Subcutaneous abdominal adipose tissue (tissue), 5 donors: ENCODE data around the gene ZBTB40.

Experiments used
- H3K27ac ChIP-seq: one replicate; pipeline ENCODE4 v1.7.0; 2013; ENCODE audit warnings: low read depth, mild to moderate bottlenecking, inconsistent platforms, low read length, moderate library complexity
- H3K27me3 ChIP-seq, 5 donors: one replicate each; pipeline ENCODE4 v1.7.0; 2013; ENCODE audit warnings: low read length in 5 of 5, inconsistent platforms in 1 of 5; ENCODE audit not compliant: control insufficient read depth in 5 of 5, insufficient read depth in 4 of 5
- H3K36me3 ChIP-seq, 5 donors: one replicate each; pipeline ENCODE4 v1.7.0; 2013; ENCODE audit warnings: low read length in 5 of 5; ENCODE audit not compliant: control insufficient read depth in 5 of 5, insufficient read depth in 5 of 5
- H3K4me1 ChIP-seq, 5 donors: one replicate each; pipeline ENCODE4 v1.7.0; 2013; ENCODE audit warnings: low read length in 5 of 5, mild to moderate bottlenecking in 3 of 5, moderate library complexity in 1 of 5; ENCODE audit not compliant: control insufficient read depth in 5 of 5, insufficient read depth in 5 of 5
- H3K4me3 ChIP-seq, 5 donors: one replicate each; pipeline ENCODE4 v1.7.0; 2013; ENCODE audit warnings: low read length in 5 of 5, low read depth in 1 of 5
- H3K9ac ChIP-seq, 5 donors: one replicate each; pipeline ENCODE4 v1.7.0; 2013; ENCODE audit warnings: low read length in 5 of 5, mild to moderate bottlenecking in 4 of 5, moderate library complexity in 3 of 5
- H3K9me3 ChIP-seq, 5 donors: one replicate each; pipeline ENCODE4 v1.7.0; 2013; ENCODE audit warnings: low read length in 5 of 5; ENCODE audit not compliant: control insufficient read depth in 5 of 5
- donor health status: healthy.
- donor health status: healthy.
- donor health status: healthy.
- donor health status: healthy.
- donor health status: healthy.

Gene ZBTB40

DNA sequence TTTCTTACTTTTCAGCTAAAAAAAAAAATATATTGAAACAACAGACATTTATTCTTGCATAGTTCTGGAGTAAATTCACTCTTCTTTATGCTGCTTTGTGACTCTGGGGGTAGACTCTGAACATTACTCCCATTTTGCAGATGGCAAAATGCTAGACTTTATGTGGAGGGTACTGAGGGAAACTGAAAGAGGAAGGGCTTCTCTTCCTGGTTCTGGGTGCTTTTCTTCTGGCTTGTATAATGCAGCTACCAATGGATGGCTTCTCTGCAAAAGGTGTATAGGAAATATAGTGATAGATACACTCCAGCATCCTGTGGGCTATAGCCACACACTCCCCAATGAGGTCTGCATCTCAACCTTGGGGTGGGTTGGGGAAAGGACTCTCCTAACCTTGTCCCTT, 19.7 kb upstream of the ZBTB40 start:
- H3K36me3 ChIP-seq = no peaks in the 10 kb centered on the region
- H3K9ac ChIP-seq = no peak overlapping the region
- no peaks in the 10 kb centered on the region for H3K4me1 ChIP-seq
- no peaks in the 10 kb centered on the region for H3K27me3 ChIP-seq
- no peak overlapping the region for H3K4me3 ChIP-seq
- H3K27ac ChIP-seq = no peak overlapping the region
- H3K9me3 ChIP-seq = no peaks in the 10 kb centered on the region

- no peak overlapping the region for H3K4me3 ChIP-seq
- peaks cover 0 to 4% (median 3%) of the 10 kb centered on the region in 5 donors for H3K9me3 ChIP-seq
- no peak overlapping the region for H3K27ac ChIP-seq
- no peaks in the 10 kb centered on the region for H3K36me3 ChIP-seq
- H3K9ac ChIP-seq = no peak overlapping the region
- H3K27me3 ChIP-seq = no peaks in the 10 kb centered on the region
- no peaks in the 10 kb centered on the region for H3K4me1 ChIP-seq
These were observed 16.9 kb upstream of the ZBTB40 start for GRCh38 chr1:22434717-22435116.

GRCh38 chr1:22436948-22437347, 14.7 kb upstream of the ZBTB40 start:
- no peaks in the 10 kb centered on the region for H3K4me1 ChIP-seq
- no peak overlapping the region for H3K9ac ChIP-seq
- H3K9me3 ChIP-seq = peaks cover 0 to 18% (median 9%) of the 10 kb centered on the region in 5 donors
- no peaks in the 10 kb centered on the region for H3K36me3 ChIP-seq
- no peaks in the 10 kb centered on the region for H3K27me3 ChIP-seq
- H3K4me3 ChIP-seq = no peak overlapping the region
- no peak overlapping the region for H3K27ac ChIP-seq

DNA sequence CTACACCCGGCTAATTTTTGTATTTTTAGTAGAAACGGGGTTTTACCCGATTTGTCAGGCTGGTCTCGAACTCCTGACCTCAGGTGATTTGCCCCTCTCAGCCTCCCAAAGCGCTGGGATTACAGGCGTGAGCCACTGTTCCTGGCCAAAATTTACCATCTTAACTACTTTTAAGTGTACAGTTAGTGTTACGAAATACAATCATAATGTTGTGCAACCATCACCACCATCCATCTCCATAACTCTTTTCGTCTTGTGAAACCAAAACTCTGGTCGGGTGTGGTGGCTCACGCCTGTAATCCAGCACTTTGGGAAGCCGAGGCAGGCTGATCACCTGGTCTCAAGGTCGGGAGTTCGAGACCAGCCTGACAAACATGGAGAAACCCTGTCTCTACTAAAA, 14.1 kb upstream of the ZBTB40 start:
- Histone ChIP-seq H3K27ac (no peak overlapping the region), H3K36me3 (no peaks in the 10 kb centered on the region), H3K4me1 (no peaks in the 10 kb centered on the region), H3K4me3 (no peak overlapping the region), H3K27me3 (no peaks in the 10 kb centered on the region), H3K9ac (no peak overlapping the region), H3K9me3 (peaks cover 0 to 18% (median 9%) of the 10 kb centered on the region in 5 donors)

DNA sequence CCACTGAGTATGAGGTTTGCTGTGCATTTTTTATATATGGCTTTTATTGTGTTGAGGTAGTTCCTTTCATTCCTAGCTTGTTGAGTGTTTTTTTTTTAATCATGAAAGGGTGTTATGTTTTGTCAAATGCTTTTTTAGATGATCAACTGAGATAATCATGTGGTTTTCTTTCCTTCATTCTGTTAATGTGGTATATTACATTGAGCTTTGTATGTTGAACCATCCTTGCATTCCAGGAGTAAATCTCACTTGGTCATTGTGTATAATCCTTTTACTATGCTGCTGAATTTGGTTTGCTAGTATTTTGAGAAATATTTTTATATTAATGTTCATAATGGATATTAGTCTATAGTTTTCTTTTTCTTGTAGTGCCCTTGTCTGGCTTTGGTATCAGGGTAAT, 11.1 kb upstream of the ZBTB40 start:
- H3K9ac ChIP-seq = no peak overlapping the region
- no peaks in the 10 kb centered on the region for H3K4me1 ChIP-seq
- H3K9me3 ChIP-seq = peaks cover 0 to 18% (median 9%) of the 10 kb centered on the region in 5 donors
- H3K27me3 ChIP-seq = no peaks in the 10 kb centered on the region
- no peaks in the 10 kb centered on the region for H3K36me3 ChIP-seq
- peak overlapping the region in 1 of 5 donors; percentile 15 for H3K4me3 ChIP-seq
- H3K27ac ChIP-seq = no peak overlapping the region

DNA sequence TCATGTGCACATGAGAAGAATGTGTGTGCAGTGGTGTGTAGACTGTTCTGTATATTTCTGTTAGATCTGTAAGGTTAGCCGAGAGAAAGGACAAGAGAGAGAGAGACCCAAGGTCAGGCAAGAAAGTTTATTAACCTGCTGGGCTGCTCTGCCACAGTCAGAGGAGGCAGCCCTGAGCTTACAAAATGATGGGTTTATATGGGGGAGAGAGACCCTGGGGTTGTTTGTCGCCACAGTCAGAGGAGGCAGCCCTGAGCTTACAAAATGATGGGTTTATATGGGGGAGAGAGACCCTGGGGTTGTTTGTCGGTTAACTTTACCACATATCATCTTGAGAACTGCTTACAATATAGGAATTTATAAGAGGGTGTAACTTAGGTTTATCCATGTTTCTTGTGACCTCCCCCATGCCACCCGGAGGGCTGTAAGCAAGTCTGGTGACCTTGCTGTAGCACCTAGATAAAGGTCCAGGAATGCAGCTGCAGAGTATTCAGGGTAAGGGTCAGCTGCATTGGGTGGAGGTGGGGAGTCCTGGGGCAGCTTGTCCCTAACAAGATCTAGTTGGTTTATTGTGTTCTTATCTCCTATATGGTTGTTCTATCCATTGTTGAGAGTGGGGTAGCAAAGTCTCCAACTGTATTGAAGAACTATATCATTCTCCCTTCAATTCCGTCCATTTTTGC, 9.3 kb upstream of the ZBTB40 start:
- peaks cover 0 to 2% (median 0%) of the 10 kb centered on the region in 5 donors for H3K4me1 ChIP-seq
- H3K9me3 ChIP-seq = peaks cover 0 to 18% (median 9%) of the 10 kb centered on the region in 5 donors
- H3K27ac ChIP-seq = no peak overlapping the region
- H3K4me3 ChIP-seq = no peak overlapping the region
- H3K36me3 ChIP-seq = no peaks in the 10 kb centered on the region
- H3K27me3 ChIP-seq = no peaks in the 10 kb centered on the region
- H3K9ac ChIP-seq = no peak overlapping the region

DNA sequence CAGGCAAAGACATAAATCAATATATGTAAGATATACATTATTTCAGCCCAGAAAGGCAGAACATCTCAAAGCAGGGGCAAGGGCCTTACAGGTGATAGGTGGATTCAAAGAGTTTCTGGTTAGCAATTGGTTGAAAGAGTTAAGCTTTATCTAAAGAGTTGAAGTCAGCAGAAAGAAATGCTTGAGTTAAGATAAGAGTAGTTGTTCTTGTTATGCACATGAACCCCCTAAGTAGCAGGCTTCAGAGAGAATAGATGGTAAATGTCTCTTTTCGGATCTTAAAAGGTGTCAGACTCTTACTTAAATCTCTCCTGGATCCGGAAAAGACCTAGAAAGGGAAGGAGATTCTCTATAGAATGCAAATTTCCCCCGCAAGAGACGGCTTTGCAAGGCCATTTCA, 8.3 kb upstream of the ZBTB40 start:
- H3K36me3 ChIP-seq = no peaks in the 10 kb centered on the region
- H3K9ac ChIP-seq = no peak overlapping the region
- H3K9me3 ChIP-seq = peaks cover 0 to 18% (median 9%) of the 10 kb centered on the region in 5 donors
- H3K27me3 ChIP-seq = no peaks in the 10 kb centered on the region
- H3K4me3 ChIP-seq = no peak overlapping the region
- H3K4me1 ChIP-seq = peaks cover 0 to 10% (median 4%) of the 10 kb centered on the region in 5 donors
- H3K27ac ChIP-seq = no peak overlapping the region

DNA sequence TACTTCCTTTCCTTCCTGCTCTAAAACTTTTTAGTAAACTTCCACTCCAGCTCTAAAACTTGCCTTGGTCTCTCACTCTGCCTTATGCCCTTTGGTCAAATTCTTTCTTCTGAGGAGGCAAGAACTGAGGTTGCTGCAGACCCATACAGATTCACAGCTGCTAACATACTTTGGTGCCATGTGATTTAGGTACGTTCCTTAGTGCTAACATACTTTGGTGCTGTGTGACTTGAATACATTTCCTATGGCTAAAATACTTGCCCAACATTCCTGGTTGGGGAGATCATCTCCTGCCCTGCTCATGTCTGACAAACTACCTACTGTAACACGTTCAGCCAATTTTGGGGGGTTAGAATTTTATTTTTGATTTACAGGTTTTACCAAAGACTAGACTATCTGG, 6.8 kb upstream of the ZBTB40 start:
- H3K27ac ChIP-seq = no peak overlapping the region
- H3K27me3 ChIP-seq = no peaks in the 10 kb centered on the region
- no peaks in the 10 kb centered on the region for H3K36me3 ChIP-seq
- H3K9ac ChIP-seq = no peak overlapping the region
- peaks cover 0 to 12% (median 5%) of the 10 kb centered on the region in 5 donors for H3K9me3 ChIP-seq
- H3K4me1 ChIP-seq = peaks cover 0 to 10% (median 4%) of the 10 kb centered on the region in 5 donors
- no peak overlapping the region for H3K4me3 ChIP-seq

DNA sequence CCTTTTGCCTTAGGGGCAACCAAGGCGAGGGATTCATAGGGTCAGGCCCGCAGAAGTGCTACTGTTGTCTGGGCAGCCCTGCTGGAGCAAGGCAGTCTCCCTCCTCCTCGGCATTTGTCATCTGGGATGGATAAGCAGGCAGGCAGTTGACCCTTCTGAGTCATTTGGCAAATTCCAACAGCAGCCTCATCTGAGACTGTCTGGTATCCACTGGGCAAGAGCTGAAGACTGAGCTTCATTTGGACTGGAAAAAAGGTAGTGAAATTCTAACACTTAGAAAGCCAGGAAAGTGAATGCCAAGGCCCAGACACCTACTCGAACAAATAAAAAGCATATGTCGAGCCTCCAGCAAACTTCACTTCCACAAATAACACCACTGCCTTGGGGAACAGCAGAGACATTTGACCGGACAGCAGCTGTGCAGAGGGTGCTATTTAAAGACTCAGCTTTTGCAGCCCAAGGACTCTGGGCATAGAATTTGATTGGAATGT, 4.0 kb upstream of the ZBTB40 start:
- Histone ChIP-seq H3K4me3 (no peak overlapping the region), H3K27ac (no peak overlapping the region)

GRCh38 chr1:22449636-22450035, 2.0 kb upstream of the ZBTB40 start:
- no peak overlapping the region for H3K9ac ChIP-seq
- H3K4me1 ChIP-seq = peaks cover 0 to 28% (median 19%) of the 10 kb centered on the region in 5 donors
- no peaks in the 10 kb centered on the region for H3K27me3 ChIP-seq
- no peak overlapping the region for H3K27ac ChIP-seq
- no peak overlapping the region for H3K4me3 ChIP-seq
- no peaks in the 10 kb centered on the region for H3K36me3 ChIP-seq
- no peaks in the 10 kb centered on the region for H3K9me3 ChIP-seq

More for the DNA sequence above, 4.0 kb upstream of the ZBTB40 start:
- no peaks in the 10 kb centered on the region for H3K36me3 ChIP-seq
- H3K27me3 ChIP-seq = no peaks in the 10 kb centered on the region
- H3K4me1 ChIP-seq = peaks cover 0 to 20% (median 9%) of the 10 kb centered on the region in 5 donors
- H3K9ac ChIP-seq = no peak overlapping the region
- no peaks in the 10 kb centered on the region for H3K9me3 ChIP-seq
